Neuronal stem cell (in vitro differentiated cells): ENCODE results near the gene FAM20C.
"Not testable (repeated sequence)": the region's sequence is repeated elsewhere in the genome, so short reads cannot be mapped to it uniquely, and the experiment has no call there.

Source experiments
- DNase-seq: peaks from one replicate; pipeline ENCODE4 v3.0.0-alpha.2; 2013; ENCODE audit warnings: low spot score
- H2AFZ ChIP-seq: one replicate; pipeline ENCODE4 v1.6.1; 2013; ENCODE audit warnings: mild to moderate bottlenecking, low read length, inconsistent platforms
- H2AK5ac ChIP-seq: 2 replicates; pipeline ENCODE4 v1.6.1; 2013; ENCODE audit warnings: low read depth, mild to moderate bottlenecking, inconsistent platforms, low read length, moderate library complexity, mixed read lengths
- H2BK120ac ChIP-seq: 2 replicates; pipeline ENCODE4 v1.6.1; 2013; ENCODE audit warnings: low read depth, mild to moderate bottlenecking, inconsistent platforms, low read length, moderate library complexity, mixed read lengths
- H2BK12ac ChIP-seq: one replicate; pipeline ENCODE4 v1.6.1; 2013; ENCODE audit warnings: low read length, inconsistent platforms
- H2BK15ac ChIP-seq: 2 replicates; pipeline ENCODE4 v1.6.1; 2013; ENCODE audit warnings: mild to moderate bottlenecking, low read length, inconsistent platforms, mixed read lengths
- H2BK5ac ChIP-seq: one replicate; pipeline ENCODE4 v1.6.1; 2013; ENCODE audit warnings: inconsistent platforms, mild to moderate bottlenecking, low read length, moderate library complexity
- H3K14ac ChIP-seq: one replicate; pipeline ENCODE4 v1.6.1; 2013; ENCODE audit warnings: low read length, inconsistent platforms
- H3K18ac ChIP-seq: 2 replicates; pipeline ENCODE4 v1.6.1; 2013; ENCODE audit warnings: low read length, inconsistent platforms
- H3K23ac ChIP-seq: 2 replicates; pipeline ENCODE4 v1.6.1; 2013; ENCODE audit warnings: low read depth, mild to moderate bottlenecking, mixed read lengths, low read length, inconsistent platforms; ENCODE audit not compliant: poor library complexity
- H3K27ac ChIP-seq: replicated peaks from 3 replicates; pipeline ENCODE4 v1.5.1; 2013; ENCODE audit warnings: low read length, inconsistent platforms
- H3K27me3 ChIP-seq, 3 experiments: 2 replicates each; pipeline ENCODE4 v1.6.1; 2013; ENCODE audit warnings: low read length in 3 of 3, mild to moderate bottlenecking in 2 of 3, inconsistent platforms in 1 of 3, low read depth in 1 of 3, mixed read lengths in 1 of 3, moderate library complexity in 1 of 3; ENCODE audit not compliant: control insufficient read depth in 3 of 3, insufficient read depth in 3 of 3
- H3K36me3 ChIP-seq, 2 donors: replicated peaks in 1 of 2; 2 replicates each; pipeline ENCODE4 v1.6.1; 2013; ENCODE audit warnings: low read length in 2 of 2; ENCODE audit not compliant: control insufficient read depth in 2 of 2, insufficient read depth in 2 of 2
- H3K4ac ChIP-seq: 2 replicates; pipeline ENCODE4 v1.6.1; 2013; ENCODE audit warnings: inconsistent platforms, mild to moderate bottlenecking, low read length, moderate library complexity
- H3K4me1 ChIP-seq, 2 donors: 1 replicate in 1 of 2; 2 replicates in 1 of 2; pipeline ENCODE4 v1.6.1; 2013; ENCODE audit warnings: low read length in 2 of 2, low read depth in 1 of 2; ENCODE audit not compliant: control insufficient read depth in 2 of 2, insufficient read depth in 1 of 2
- H3K4me2 ChIP-seq: one replicate; pipeline ENCODE4 v1.6.1; 2013; ENCODE audit warnings: mild to moderate bottlenecking, low read length, inconsistent platforms; ENCODE audit not compliant: insufficient read depth, poor library complexity, severe bottlenecking
- H3K4me3 ChIP-seq, 2 donors: 2 replicates each; pipeline ENCODE4 v1.5.1; 2013; ENCODE audit warnings: low read length in 2 of 2, mild to moderate bottlenecking in 2 of 2, inconsistent platforms in 1 of 2, moderate library complexity in 1 of 2
- H3K79me1 ChIP-seq: one replicate; pipeline ENCODE4 v1.6.1; 2013; ENCODE audit warnings: low read depth, mild to moderate bottlenecking, inconsistent platforms, low read length, moderate library complexity
- H3K9ac ChIP-seq: one replicate; pipeline ENCODE4 v1.6.1; 2013; ENCODE audit warnings: mild to moderate bottlenecking, low read depth, low read length, inconsistent platforms; ENCODE audit not compliant: poor library complexity
- H3K9me3 ChIP-seq, 2 donors: replicated peaks in 1 of 2; 2 replicates each; pipeline versions ENCODE3 to v1.6.1; 2013; ENCODE audit warnings: low read length in 2 of 2, mild to moderate bottlenecking in 2 of 2, inconsistent platforms in 1 of 2, low read depth in 1 of 2, mixed read lengths in 1 of 2, moderate library complexity in 1 of 2; ENCODE audit not compliant: control insufficient read depth in 2 of 2, insufficient read depth in 1 of 2
- H4K8ac ChIP-seq: one replicate; pipeline ENCODE4 v1.6.1; 2013; ENCODE audit warnings: low read depth, mild to moderate bottlenecking, inconsistent platforms, low read length, moderate library complexity
- H4K91ac ChIP-seq: one replicate; pipeline ENCODE4 v1.6.1; 2013; ENCODE audit warnings: low read length, low read depth, mild to moderate bottlenecking, inconsistent platforms; ENCODE audit not compliant: poor library complexity
- WGBS, 2 donors: extraction: QIAGEN DNeasy Blood & Tissue Kit; methylation state at CpG; one replicate each; pipeline ENCODE4 v1.1.7; 2013; ENCODE audit warnings: missing lambda C conversion rate in 2 of 2, mixed read lengths in 1 of 2; ENCODE audit not compliant: insufficient read length in 2 of 2, insufficient replicate concordance in 1 of 2; ENCODE audit errors: extremely low coverage in 2 of 2; 5-methylcytosine and 5-hydroxymethylcytosine counted together

The FAM20C gene

GRCh38 chr7:205115-206010 lies 13.0 kb downstream of the FAM20C start:
- peaks cover 0 to 1% (median 0%) of the 10 kb centered on the region in 3 experiments for H3K27me3 ChIP-seq
- H3K27ac ChIP-seq: no peak overlapping the region
- peaks cover 3% of the 10 kb centered on the region for H3K79me1 ChIP-seq
- peak overlapping the region; percentile 11 for H2BK12ac ChIP-seq
- H3K23ac ChIP-seq: peak overlapping the region; percentile 55
- no peak overlapping the region for H3K9ac ChIP-seq
- peaks cover 0 to 2% of the 10 kb centered on the region in 2 donors for H3K4me1 ChIP-seq
- H3K9me3 ChIP-seq: peaks cover 3 to 5% of the 10 kb centered on the region in 2 donors
- no peak overlapping the region for H2AFZ ChIP-seq
- no peak overlapping the region for H2BK15ac ChIP-seq
- peak overlapping the region in 1 of 2 donors; percentile 27 for H3K4me3 ChIP-seq
- peak overlapping the region; percentile 77 for H3K14ac ChIP-seq
- no peak overlapping the region for H2BK120ac ChIP-seq
- peak overlapping the region; percentile 13 for H4K91ac ChIP-seq
- H3K18ac ChIP-seq: peak overlapping the region; percentile 64
- peaks cover 0 to 4% of the 10 kb centered on the region in 2 donors for H3K36me3 ChIP-seq
- H4K8ac ChIP-seq: no peak overlapping the region
- no peak overlapping the region for H2AK5ac ChIP-seq
- no peak for DNase-seq
- H3K4me2 ChIP-seq: no peak overlapping the region
- H2BK5ac ChIP-seq: peak overlapping the region; percentile 45
- no CpG with 5 or more reads among the region's 49 CpGs for WGBS, 2 donors
- no peak overlapping the region for H3K4ac ChIP-seq

- no CpG with 5 or more reads among the region's 31 CpGs for WGBS, 2 donors
- peak overlapping the region; percentile 53 for H3K4ac ChIP-seq
- H4K8ac ChIP-seq: not testable (repeated sequence)
Measured at GRCh38 chr7:206351-206750, 14.0 kb downstream of the FAM20C start.

GRCh38 chr7:207418-208129 lies 15.2 kb downstream of the FAM20C start:
- H3K4me2 ChIP-seq: no peak overlapping the region
- peak overlapping the region; percentile 54 for H2BK120ac ChIP-seq
- peaks cover 3 to 5% of the 10 kb centered on the region in 2 donors for H3K9me3 ChIP-seq
- peak overlapping the region; percentile 48 for H3K18ac ChIP-seq
- no CpG with 5 or more reads among the region's 39 CpGs for WGBS, 2 donors
- DNase-seq: no peak
- peaks cover 3% of the 10 kb centered on the region for H3K79me1 ChIP-seq
- peaks cover 0 to 4% of the 10 kb centered on the region in 2 donors for H3K36me3 ChIP-seq
- H4K91ac ChIP-seq: no peak overlapping the region
- peak overlapping the region; percentile 83 for H2AK5ac ChIP-seq
- no peak overlapping the region for H3K4me3 ChIP-seq
- no peak overlapping the region for H2BK5ac ChIP-seq
- no peak overlapping the region for H3K14ac ChIP-seq
- H3K27ac ChIP-seq: no peak overlapping the region
- H3K23ac ChIP-seq: no peak overlapping the region
- H3K27me3 ChIP-seq: peaks cover 0 to 1% (median 0%) of the 10 kb centered on the region in 3 experiments
- H2AFZ ChIP-seq: no peak overlapping the region
- no peak overlapping the region for H2BK15ac ChIP-seq
- H3K9ac ChIP-seq: peak overlapping the region; percentile 60
- peaks cover 0 to 2% of the 10 kb centered on the region in 2 donors for H3K4me1 ChIP-seq
- no peak overlapping the region for H4K8ac ChIP-seq
- H2BK12ac ChIP-seq: no peak overlapping the region
- no peak overlapping the region for H3K4ac ChIP-seq

More at GRCh38 chr7:206351-206750, 14.0 kb downstream of the FAM20C start:
- not testable (repeated sequence) for H3K27ac ChIP-seq, H3K14ac ChIP-seq, H3K36me3 ChIP-seq, H3K4me1 ChIP-seq, H3K27me3 ChIP-seq, H2BK120ac ChIP-seq, H3K9me3 ChIP-seq, H4K91ac ChIP-seq, H2BK12ac ChIP-seq, H3K79me1 ChIP-seq, H2AK5ac ChIP-seq, H3K4me2 ChIP-seq, H2AFZ ChIP-seq, DNase-seq, H2BK5ac ChIP-seq, H3K9ac ChIP-seq
- peak overlapping the region; percentile 98 for H3K23ac ChIP-seq
- peak overlapping the region; percentile 87 for H3K18ac ChIP-seq
- peak overlapping the region in 1 of 2 donors; percentile 27 for H3K4me3 ChIP-seq
- H2BK15ac ChIP-seq: peak overlapping the region; percentile 49
